HG02852 (cell line): ENCODE data around the gene ZNF629.
"Not testable (repeated sequence)": the region's sequence is repeated elsewhere in the genome, so short reads cannot be mapped to it uniquely, and the experiment has no call there.

ENCODE experiments used
- ATAC-seq: cut with Tn5 transposase; IDR thresholded peaks from one replicate; pipeline ENCODE4 v1.9.1; 2021; ENCODE audit warnings: mild to moderate bottlenecking, moderate library complexity; ENCODE audit not compliant: unreplicated experiment

ZNF629 gene

DNA sequence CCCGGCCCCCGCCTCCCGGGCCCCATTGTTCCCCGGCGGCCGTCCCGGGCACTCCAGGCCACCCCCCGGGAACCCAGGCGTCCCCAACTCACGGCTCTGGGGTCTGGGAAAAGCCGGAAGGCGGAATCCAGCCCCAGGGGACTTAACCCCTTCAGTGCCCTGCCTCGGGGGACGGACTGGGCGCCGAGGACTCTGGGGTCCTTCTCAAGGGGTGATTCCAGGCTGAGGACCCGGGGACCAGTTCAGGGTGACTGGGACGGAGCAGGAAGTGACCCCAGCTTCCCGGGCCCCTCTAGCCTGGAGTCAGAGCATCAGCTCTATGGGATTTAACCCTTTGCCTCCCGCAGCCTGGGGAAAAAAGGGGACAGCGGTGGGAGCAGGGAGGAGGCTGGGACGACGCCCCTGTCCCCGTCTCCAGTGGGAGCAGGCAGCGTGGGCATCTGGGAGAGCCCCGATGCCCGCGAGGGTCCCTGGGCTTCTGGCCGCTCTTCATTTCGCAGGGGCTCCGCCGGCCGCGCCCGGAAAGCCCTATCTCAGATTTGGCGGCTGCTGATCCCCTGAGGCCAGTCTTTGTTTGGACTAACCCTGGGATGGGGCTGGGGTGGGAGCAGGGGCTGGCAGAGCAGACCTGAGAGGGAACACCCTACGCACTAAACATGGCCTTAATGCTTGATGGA lies at the start of gene ZNF629:
TSS of gene ZNF629 (minus strand) at position 270 of the 677 bp plus-strand sequence. CDS start 2,723 bp downstream, outside the sequence.
- no peak for ATAC-seq

DNA sequence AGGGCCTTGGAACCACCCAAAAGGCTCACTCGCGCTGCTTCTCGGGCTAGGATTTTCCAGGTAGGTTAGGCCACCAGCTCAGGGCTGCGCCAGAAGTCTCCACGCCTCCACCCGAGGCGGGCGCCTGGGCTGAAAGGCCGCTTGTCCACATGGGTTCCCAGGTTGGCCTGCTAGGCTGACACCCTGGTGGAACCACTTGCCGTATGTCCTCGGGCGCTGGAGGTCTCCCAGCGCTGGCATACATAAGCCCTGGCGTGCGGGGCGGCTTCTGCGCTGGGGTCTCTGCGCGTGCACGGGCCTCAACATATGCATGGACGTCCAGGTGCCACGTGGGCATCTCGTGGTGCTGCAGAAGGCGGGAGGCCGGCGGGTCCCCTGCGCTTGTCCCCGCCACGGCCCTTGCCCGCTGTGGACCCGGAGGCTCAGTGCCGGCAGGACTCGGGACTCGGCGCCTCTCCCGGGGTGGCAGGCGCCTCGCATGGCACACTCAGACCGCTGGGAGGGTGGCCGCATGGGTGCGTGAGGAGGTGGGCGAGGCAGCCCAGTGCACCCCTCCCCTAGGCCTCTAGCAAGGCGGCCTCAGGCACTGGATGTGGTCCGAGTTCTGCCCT lies 47.2 kb upstream of the ZNF629 start:
- ATAC-seq, result no peak

DNA sequence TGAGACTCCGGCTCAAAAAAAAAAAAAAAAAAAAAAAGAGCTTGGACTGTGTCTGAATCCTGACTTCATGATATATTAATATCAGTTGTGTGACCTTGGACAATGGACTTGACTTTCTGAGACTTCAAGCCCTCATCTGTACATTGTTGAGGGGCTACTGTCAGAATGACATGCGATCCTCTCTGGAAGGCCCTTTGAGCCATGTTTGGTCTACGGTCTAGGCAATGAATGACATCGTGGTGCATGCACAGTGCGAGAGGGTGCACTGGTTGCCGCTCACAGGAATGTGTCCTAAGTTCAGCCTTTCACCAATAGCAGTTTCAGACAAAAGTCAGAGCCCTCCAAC lies 43.0 kb upstream of the ZNF629 start:
- ATAC-seq, result no peak

GRCh38 chr16:30829130-30830071 lies 42.4 kb upstream of the ZNF629 start:
- no peak for ATAC-seq

DNA sequence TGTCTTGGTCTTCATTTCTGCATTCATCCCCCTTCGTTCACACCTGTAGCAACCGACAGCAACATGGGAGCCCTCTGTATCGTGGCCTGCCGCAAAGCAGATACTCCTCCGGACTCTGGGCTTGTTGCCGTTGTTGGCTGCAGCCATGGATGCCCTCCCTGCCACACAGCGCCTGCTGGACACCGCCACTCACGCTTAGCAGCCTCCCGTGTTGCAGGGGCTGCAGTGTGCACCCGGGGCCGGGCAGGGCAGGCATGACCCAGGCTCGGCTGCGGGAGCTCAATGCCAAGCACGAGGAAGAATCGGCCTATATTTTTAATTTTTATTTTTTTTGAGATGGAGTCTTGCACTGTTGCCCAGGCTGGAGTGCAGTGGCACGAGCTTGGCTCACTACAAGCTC lies 34.9 kb upstream of the ZNF629 start:
- no peak for ATAC-seq

DNA sequence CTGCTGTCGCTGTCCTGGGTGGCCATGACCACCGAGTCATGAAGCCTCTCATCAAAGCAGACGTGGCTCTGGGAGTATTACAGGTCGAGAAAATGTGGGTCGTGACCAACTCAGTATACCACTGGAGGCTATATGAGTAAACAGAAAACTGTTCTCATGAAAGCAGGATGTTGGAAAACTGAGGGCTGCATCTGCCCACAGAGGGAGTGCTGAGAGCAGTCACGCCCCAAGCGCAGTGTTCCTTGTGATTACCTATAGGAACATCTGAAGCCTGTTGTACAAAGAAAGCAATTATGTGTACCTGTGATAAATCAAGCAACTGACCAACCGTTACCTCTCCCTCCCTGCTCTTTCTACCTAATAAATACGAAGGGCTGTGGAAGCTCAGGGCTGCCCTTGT lies 34.4 kb upstream of the ZNF629 start:
- not testable (repeated sequence) for ATAC-seq

GRCh38 chr16:30820952-30821421 lies 34.0 kb upstream of the ZNF629 start:
- no peak for ATAC-seq

DNA sequence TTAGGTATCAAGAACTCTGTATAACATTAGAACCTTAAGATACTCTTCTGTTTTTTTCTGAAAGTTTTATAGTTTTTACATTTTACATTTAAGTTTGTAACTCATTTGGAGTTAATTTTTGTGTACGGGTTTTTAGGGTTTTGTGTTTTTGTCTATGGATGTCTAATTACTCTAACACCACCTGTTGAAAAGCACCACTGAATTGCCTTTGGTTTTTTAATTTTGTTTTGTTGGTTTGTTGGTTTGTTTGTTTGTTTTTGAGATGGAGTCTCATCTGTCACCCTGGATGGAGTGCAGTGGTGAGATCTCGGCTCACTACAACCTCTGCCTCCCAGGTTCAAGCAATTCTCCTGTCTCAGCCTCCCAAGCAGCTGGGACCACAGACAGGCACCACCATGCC lies 29.8 kb upstream of the ZNF629 start:
- ATAC-seq, result no peak

DNA sequence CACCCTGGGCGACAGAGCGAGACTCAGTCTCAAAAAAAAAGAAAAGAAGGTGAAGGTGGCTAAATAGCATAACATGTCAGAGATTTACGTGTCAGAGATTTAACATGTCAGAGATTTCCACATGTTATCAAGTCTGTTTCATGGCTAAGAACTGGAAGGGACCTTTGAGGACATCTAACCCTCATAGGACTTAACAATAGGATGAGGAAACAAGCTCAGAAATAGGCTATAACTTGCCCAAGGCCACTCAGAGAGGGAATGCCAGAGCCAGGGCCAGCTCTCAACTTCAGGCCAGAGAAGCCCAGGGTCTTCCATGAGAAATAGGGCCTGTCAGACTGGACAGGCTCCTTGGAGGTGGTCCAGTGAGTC lies 26.8 kb upstream of the ZNF629 start:
- no peak for ATAC-seq

- ATAC-seq, result not testable (repeated sequence)
Measured at GRCh38 chr16:30809675-30810074, 22.7 kb upstream of the ZNF629 start.

- ATAC-seq, result not testable (repeated sequence)
Measured at GRCh38 chr16:30808890-30809426, 22.0 kb upstream of the ZNF629 start.

GRCh38 chr16:30808146-30808545 lies 21.1 kb upstream of the ZNF629 start:
- no peak for ATAC-seq

- no peak for ATAC-seq
Measured at GRCh38 chr16:30805370-30806169, 18.6 kb upstream of the ZNF629 start.

DNA sequence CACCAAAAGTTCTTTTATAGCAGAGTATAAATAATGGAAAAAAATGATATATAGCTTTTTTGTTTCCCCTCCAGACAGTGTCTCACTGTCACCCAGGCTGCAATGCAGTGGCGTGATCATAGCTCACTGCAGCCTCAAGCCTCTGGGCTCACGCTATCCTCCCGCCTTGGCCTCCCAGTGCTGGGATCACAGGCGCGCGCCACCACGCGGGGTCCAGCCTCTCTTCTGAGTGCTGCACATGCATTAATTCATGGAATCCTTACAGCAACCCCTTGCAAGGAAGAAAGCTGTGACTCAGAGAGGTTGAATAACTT lies 18.0 kb upstream of the ZNF629 start:
- no peak for ATAC-seq

- ATAC-seq, result no peak
Measured at GRCh38 chr16:30802936-30803335, 15.9 kb upstream of the ZNF629 start.

GRCh38 chr16:30797670-30798309 lies 10.8 kb upstream of the ZNF629 start:
- no peak for ATAC-seq

- ATAC-seq, result no peak
Measured at GRCh38 chr16:30794634-30795033, 7.6 kb upstream of the ZNF629 start.

DNA sequence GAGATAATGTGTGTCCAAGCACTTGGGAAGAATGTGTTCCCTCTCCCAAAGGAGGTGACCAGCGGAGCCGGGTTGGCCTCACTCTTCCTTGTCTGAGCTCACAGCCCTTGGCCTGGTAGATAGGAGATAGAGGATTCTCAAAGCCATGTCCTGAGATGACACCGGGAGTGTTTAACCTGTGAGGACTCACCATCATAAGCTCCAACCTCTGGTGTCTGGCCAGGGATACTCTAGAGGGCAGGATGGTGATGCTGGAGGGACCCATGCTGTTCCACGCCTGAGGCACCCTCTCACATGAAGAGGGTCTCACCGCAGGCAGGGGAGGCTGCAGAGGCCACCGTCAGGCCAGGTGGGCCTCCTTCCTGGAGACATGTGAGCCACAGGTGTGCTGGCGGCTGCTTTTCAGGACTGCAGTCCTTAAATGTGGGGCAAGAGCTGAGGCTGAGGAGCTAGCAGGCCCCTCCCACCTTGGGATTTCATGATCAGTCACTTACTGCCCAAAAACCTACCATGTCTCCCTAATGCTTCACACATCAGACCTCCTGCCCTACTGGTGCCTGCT lies 6.6 kb upstream of the ZNF629 start:
- ATAC-seq, result no peak

- no peak for ATAC-seq
Measured at GRCh38 chr16:30787613-30788378, 791 bp upstream of the ZNF629 start.
